Neural cell (in vitro differentiated cells): ENCODE measurements around the gene ANO1. TPM values are rescaled to one million over a fixed set of nuclear protein-coding genes. Genes with fewer than 3 reads are reported as not detected.

Source experiments
- H2AFZ ChIP-seq: fragments of 200-600, 300-800 bp; sonication (generic), shearing (Covaris generic); 2 replicates; pipeline ENCODE4 v1.6.0; 2014; ENCODE audit warnings: low read depth, mild to moderate bottlenecking, antibody characterized with exemption, low read length, moderate library complexity
- H3F3A ChIP-seq: fragments of 200-600 bp; shearing (Covaris generic); 2 replicates; pipeline ENCODE4 v1.6.1; 2016; ENCODE audit warnings: mild to moderate bottlenecking, moderate library complexity, mixed read lengths, antibody characterized with exemption, low read length; ENCODE audit not compliant: insufficient read depth, poor library complexity, severe bottlenecking
- H3K27ac ChIP-seq: fragments of 200-600, 300-800 bp; sonication (generic), shearing (Covaris generic); 2 replicates; pipeline ENCODE4 v1.5.1; 2014; ENCODE audit warnings: mild to moderate bottlenecking, low read length, moderate library complexity
- H3K27me3 ChIP-seq: fragments of 300-800, 200-600 bp; sonication (generic), shearing (Covaris generic); 2 replicates; pipeline ENCODE4 v1.6.0; 2014; ENCODE audit warnings: mild to moderate bottlenecking, low read depth, low read length, moderate library complexity; ENCODE audit not compliant: insufficient read depth
- H3K36me3 ChIP-seq: fragments of 300-800, 200-600 bp; sonication (generic), shearing (Covaris generic); 2 replicates; pipeline ENCODE4 v1.5.1; 2014; ENCODE audit warnings: mild to moderate bottlenecking, antibody characterized with exemption, low read length, moderate library complexity; ENCODE audit not compliant: insufficient read depth
- H3K4me2 ChIP-seq: fragments of 300-800, 200-600 bp; sonication (generic), shearing (Covaris generic); 2 replicates; pipeline ENCODE4 v1.6.0; 2014; ENCODE audit warnings: mild to moderate bottlenecking, low read length
- H3K4me3 ChIP-seq: fragments of 300-800, 200-600 bp; sonication (generic), shearing (Covaris generic); 2 replicates; pipeline ENCODE4 v1.5.1; 2014; ENCODE audit warnings: mild to moderate bottlenecking, low read length, moderate library complexity
- H3K79me2 ChIP-seq: fragments of 200-600 bp; shearing (Covaris generic); replicated peaks from 2 replicates; pipeline ENCODE4 v1.6.0; 2014; ENCODE audit warnings: mild to moderate bottlenecking, low read length, moderate library complexity; ENCODE audit not compliant: insufficient read depth
- H3K9ac ChIP-seq: fragments of 300-800, 200-600 bp; sonication (generic), shearing (Covaris generic); 2 replicates; pipeline ENCODE4 v1.6.1; 2016; ENCODE audit warnings: mild to moderate bottlenecking, low read length, mixed read lengths
- H3K9me2 ChIP-seq: fragments of 200-600 bp; shearing (Covaris generic); 2 replicates; pipeline ENCODE4 v1.6.1; 2016; ENCODE audit warnings: mild to moderate bottlenecking, low read length, mixed read lengths; ENCODE audit not compliant: insufficient read depth
- H3K9me3 ChIP-seq: fragments of 200-600, 300-800 bp; sonication (generic), shearing (Covaris generic); 2 replicates; pipeline ENCODE4 v1.6.1; 2016; ENCODE audit warnings: mild to moderate bottlenecking, mixed run types, low read length, moderate library complexity, mixed read lengths
- H4K20me1 ChIP-seq: fragments of 200-600 bp; shearing (Covaris generic); 2 replicates; pipeline ENCODE4 v1.6.1; 2016; ENCODE audit warnings: mild to moderate bottlenecking, mixed run types; ENCODE audit not compliant: insufficient read depth
- EP300 ChIP-seq: fragments of 450-650 bp; conservative IDR thresholded peaks from 2 replicates; pipeline ENCODE4 v1.6.1; 2014; ENCODE audit warnings: antibody characterized with exemption, mild to moderate bottlenecking, moderate library complexity; ENCODE audit not compliant: poor library complexity, severe bottlenecking
- EZH2 ChIP-seq: fragments of 200-600, 300-800 bp; shearing (Covaris generic), sonication (generic); IDR thresholded peaks from 2 replicates; pipeline ENCODE4 v1.6.1; 2014; ENCODE audit warnings: antibody characterized with exemption, low read length, borderline replicate concordance, mild to moderate bottlenecking; ENCODE audit not compliant: insufficient read depth, poor library complexity, severe bottlenecking
- MXI1 ChIP-seq: fragments of 450-650 bp; conservative IDR thresholded peaks from 2 replicates; pipeline ENCODE4 v1.6.1; 2014; ENCODE audit warnings: antibody characterized with exemption, mild to moderate bottlenecking; ENCODE audit not compliant: poor library complexity, severe bottlenecking
- POLR2AphosphoS5 ChIP-seq: IDR thresholded peaks from 2 replicates; pipeline ENCODE4 v1.6.1; 2012
- RAD21 ChIP-seq: fragments of 450-650 bp; conservative IDR thresholded peaks from 2 replicates; pipeline ENCODE4 v1.6.1; 2014; ENCODE audit warnings: antibody characterized with exemption, mild to moderate bottlenecking, moderate library complexity
- SMC3 ChIP-seq: fragments of 450-650 bp; conservative IDR thresholded peaks from 2 replicates; pipeline ENCODE4 v1.6.1; 2014; ENCODE audit warnings: antibody characterized with exemption, mild to moderate bottlenecking, moderate library complexity; ENCODE audit not compliant: poor library complexity
- TAF1 ChIP-seq: IDR thresholded peaks from 2 replicates; pipeline ENCODE4 v1.6.1; 2012; ENCODE audit warnings: low read depth
- polyA plus RNA-seq: library from polyadenylated mRNA; depleted of rRNA; stranded (reverse); fragments of >200 nt; gene quantifications from 2 replicates; pipeline ENCODE4 v1.2.3, GENCODE V29; 2014
- TF ChIP-seq, protein P1 (sequence below): fragments of 450-650 bp; IDR thresholded peaks from 2 replicates; pipeline ENCODE4 v1.5.1; 2014; ENCODE audit warnings: antibody characterized with exemption, mild to moderate bottlenecking, moderate library complexity; ENCODE audit not compliant: poor library complexity, severe bottlenecking
- TF ChIP-seq, protein P2 (sequence below): IDR thresholded peaks from 2 replicates; pipeline ENCODE4 v1.6.1; 2012; ENCODE audit warnings: borderline replicate concordance

The ANO1 gene
- polyA plus RNA-seq, 1 donor from 2014 or later = not detected

DNA sequence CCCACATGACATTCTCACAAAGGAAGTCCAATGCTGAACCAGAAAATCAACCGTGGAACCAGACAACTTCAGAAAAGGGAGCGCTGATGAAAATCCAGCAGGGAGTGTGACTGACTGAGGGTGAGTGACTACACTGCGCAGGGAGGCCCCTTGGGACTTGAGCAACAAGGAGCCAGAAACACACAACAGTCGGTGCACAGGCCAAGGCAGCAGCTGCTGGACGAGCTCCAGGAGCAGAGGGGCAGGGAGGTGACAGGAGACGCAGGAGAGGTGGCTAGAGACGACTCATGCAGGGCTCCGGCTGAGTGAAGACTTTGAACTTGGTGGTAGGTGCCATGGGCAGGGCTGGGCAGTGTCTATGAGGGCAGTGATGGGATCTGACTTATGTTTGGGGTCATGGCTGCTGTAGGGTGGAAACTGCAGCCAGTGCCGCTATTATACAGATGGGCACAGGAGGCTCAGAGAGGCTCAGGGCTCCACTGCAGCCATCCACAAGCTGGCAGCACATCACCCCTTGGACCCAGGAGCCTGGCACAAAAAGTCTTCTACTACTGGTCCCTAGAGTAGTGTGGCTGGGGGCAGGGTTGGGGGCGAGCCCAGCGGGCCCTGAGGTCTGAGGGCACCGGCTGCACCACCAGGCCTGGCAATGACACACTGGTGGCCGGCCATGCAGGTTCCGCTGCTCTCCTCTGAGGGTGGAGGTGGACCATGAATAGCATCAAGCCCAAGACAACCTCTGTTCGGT, 114.7 kb downstream of the ANO1 start:
- Histone ChIP-seq H3K4me3 (no peak overlapping the region), H3K9me3 (no peaks in the 10 kb centered on the region), H3K79me2 (no peaks in the 10 kb centered on the region), H3K27ac (no peak overlapping the region), H3K9ac (no peak overlapping the region), H3K27me3 (no peaks in the 10 kb centered on the region), H3K36me3 (no peaks in the 10 kb centered on the region), H2AFZ (no peak overlapping the region), H3F3A (no peaks in the 10 kb centered on the region), H3K4me2 (no peak overlapping the region), H4K20me1 (no peaks in the 10 kb centered on the region), H3K9me2 (no peaks in the 10 kb centered on the region)
- TF ChIP-seq EZH2 (no peak), MXI1 (no peak), POLR2AphosphoS5 (no peak), SMC3 (no peak), EP300 (no peak), TAF1 (no peak), RAD21 (no peak)
- TF ChIP-seq, protein P1, sequence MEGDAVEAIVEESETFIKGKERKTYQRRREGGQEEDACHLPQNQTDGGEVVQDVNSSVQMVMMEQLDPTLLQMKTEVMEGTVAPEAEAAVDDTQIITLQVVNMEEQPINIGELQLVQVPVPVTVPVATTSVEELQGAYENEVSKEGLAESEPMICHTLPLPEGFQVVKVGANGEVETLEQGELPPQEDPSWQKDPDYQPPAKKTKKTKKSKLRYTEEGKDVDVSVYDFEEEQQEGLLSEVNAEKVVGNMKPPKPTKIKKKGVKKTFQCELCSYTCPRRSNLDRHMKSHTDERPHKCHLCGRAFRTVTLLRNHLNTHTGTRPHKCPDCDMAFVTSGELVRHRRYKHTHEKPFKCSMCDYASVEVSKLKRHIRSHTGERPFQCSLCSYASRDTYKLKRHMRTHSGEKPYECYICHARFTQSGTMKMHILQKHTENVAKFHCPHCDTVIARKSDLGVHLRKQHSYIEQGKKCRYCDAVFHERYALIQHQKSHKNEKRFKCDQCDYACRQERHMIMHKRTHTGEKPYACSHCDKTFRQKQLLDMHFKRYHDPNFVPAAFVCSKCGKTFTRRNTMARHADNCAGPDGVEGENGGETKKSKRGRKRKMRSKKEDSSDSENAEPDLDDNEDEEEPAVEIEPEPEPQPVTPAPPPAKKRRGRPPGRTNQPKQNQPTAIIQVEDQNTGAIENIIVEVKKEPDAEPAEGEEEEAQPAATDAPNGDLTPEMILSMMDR = no peak
- TF ChIP-seq, protein P2, sequence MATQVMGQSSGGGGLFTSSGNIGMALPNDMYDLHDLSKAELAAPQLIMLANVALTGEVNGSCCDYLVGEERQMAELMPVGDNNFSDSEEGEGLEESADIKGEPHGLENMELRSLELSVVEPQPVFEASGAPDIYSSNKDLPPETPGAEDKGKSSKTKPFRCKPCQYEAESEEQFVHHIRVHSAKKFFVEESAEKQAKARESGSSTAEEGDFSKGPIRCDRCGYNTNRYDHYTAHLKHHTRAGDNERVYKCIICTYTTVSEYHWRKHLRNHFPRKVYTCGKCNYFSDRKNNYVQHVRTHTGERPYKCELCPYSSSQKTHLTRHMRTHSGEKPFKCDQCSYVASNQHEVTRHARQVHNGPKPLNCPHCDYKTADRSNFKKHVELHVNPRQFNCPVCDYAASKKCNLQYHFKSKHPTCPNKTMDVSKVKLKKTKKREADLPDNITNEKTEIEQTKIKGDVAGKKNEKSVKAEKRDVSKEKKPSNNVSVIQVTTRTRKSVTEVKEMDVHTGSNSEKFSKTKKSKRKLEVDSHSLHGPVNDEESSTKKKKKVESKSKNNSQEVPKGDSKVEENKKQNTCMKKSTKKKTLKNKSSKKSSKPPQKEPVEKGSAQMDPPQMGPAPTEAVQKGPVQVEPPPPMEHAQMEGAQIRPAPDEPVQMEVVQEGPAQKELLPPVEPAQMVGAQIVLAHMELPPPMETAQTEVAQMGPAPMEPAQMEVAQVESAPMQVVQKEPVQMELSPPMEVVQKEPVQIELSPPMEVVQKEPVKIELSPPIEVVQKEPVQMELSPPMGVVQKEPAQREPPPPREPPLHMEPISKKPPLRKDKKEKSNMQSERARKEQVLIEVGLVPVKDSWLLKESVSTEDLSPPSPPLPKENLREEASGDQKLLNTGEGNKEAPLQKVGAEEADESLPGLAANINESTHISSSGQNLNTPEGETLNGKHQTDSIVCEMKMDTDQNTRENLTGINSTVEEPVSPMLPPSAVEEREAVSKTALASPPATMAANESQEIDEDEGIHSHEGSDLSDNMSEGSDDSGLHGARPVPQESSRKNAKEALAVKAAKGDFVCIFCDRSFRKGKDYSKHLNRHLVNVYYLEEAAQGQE = no peak

DNA sequence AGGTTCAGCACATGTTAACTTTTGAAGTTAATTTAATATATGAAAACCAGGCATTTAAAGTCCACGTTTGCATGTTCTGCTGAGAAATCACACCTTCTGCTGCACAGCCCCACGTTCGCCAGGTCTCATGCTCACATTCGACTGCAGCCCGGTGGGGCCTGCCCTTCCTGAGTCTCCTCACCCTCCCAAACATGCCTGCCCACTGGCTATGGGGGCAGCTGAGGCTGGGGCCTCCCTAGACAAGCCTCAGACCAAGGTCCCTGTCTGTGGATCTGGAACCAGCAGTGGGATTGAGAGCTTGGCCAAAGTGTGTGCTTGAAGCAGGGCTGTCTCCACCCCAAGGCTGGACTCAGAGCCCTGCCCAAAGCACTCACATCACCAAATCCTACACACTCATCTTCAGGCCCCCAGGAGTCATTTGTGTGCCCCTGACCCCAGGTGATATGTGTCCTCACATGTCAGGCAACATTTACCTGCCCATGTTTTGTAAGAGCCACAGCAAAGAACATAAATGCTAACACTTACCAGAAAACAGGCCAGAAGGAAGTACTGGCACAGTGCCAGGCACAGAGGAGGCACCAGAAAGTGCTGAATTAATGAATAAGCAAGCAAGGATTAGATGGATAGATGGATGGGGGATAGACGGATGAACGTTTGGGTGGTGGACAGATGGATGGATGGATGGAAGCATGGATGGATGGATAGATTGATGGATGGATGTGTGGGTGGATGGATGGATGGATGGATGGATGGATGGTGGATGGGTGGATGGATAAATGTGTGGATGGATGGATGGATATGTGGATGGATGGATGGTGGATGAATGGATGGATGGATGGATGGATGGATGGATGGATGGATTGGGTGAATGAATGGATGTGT, 115.5 kb downstream of the ANO1 start:
- H3K27me3 ChIP-seq = no peaks in the 10 kb centered on the region
- no peak overlapping the region for H3K9ac ChIP-seq
- H3K9me2 ChIP-seq = no peaks in the 10 kb centered on the region
- TF ChIP-seq, protein P1 = no peak
- TF ChIP-seq, protein P2 = no peak
- TF ChIP-seq TAF1 = no peak
- TF ChIP-seq EP300 = no peak
- no peak for TF ChIP-seq SMC3
- no peak for TF ChIP-seq MXI1
- no peak for TF ChIP-seq POLR2AphosphoS5
- TF ChIP-seq RAD21 = no peak
- no peak for TF ChIP-seq EZH2
- H3K36me3 ChIP-seq = no peaks in the 10 kb centered on the region
- no peak overlapping the region for H2AFZ ChIP-seq
- H3K9me3 ChIP-seq = no peaks in the 10 kb centered on the region
- H3K79me2 ChIP-seq = no peaks in the 10 kb centered on the region
- no peak overlapping the region for H3K4me3 ChIP-seq
- H3F3A ChIP-seq = no peaks in the 10 kb centered on the region
- no peaks in the 10 kb centered on the region for H4K20me1 ChIP-seq
- no peak overlapping the region for H3K27ac ChIP-seq
- no peak overlapping the region for H3K4me2 ChIP-seq
